ENCODE data around the gene ARHGAP26.

DNA sequence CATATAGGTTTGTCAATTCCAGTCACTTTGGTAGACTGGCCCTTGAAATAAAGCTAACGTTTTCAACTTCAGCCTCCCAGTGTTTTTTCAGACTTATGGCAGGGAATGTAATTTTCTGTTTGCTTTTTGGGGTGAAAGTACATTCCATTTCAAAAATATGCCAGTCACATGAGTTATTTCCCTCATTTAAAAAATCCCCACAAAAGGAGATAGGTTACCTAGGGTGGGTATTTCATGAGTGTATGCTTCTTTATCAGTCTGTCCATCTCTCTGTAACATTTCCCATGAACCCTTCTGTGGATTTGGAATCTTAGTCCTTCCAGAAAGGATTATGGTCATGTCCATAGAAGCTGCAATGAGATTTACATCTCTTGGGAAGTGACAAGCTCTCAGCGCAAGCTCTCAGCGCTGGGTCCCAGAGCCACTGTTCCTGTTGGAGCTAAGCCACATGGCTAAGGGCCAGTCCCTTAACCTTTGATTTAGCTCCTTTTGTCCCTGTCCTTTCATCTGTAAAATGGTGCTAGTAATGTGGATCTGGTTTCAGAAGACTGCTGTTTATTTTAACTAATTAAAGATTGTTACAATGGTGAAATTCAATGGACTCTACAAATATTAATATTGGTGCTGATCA, 338.4 kb downstream of the ARHGAP26 start:
- TF ChIP-seq, protein P1, sequence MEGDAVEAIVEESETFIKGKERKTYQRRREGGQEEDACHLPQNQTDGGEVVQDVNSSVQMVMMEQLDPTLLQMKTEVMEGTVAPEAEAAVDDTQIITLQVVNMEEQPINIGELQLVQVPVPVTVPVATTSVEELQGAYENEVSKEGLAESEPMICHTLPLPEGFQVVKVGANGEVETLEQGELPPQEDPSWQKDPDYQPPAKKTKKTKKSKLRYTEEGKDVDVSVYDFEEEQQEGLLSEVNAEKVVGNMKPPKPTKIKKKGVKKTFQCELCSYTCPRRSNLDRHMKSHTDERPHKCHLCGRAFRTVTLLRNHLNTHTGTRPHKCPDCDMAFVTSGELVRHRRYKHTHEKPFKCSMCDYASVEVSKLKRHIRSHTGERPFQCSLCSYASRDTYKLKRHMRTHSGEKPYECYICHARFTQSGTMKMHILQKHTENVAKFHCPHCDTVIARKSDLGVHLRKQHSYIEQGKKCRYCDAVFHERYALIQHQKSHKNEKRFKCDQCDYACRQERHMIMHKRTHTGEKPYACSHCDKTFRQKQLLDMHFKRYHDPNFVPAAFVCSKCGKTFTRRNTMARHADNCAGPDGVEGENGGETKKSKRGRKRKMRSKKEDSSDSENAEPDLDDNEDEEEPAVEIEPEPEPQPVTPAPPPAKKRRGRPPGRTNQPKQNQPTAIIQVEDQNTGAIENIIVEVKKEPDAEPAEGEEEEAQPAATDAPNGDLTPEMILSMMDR (IDR thresholded peaks at IDR 0.05): no peak
- TF ChIP-seq EP300 (IDR thresholded peaks at IDR 0.05; ENCODE audit: low read depth) (no peak), POLR2AphosphoS5 (IDR thresholded peaks at IDR 0.05) (no peak)
